Astrocyte of the cerebellum (primary cell): ENCODE measurements around the gene C1orf210.

Experiments
- DNase-seq: peaks from one replicate; pipeline ENCODE4 v3.0.0-alpha.2; 2011; ENCODE audit warnings: low read depth
- H3K4me3 ChIP-seq: 2 replicates; pipeline ENCODE4 v1.5.1; 2011; ENCODE audit warnings: mild to moderate bottlenecking, low read depth, low read length, moderate library complexity
- CTCF ChIP-seq: IDR thresholded peaks from 2 replicates; pipeline ENCODE4 v1.5.1; 2012; ENCODE audit warnings: low read length, low read depth, moderate library complexity, mild to moderate bottlenecking; ENCODE audit errors: missing control alignments
- in situ Hi-C: cut with HindIII; loops from 2 replicates; pipeline ENCODE4 v1.10.0; 2017; ENCODE audit warnings: low sequenced_read_pairs

Gene C1orf210

GRCh38 chr1:43285269-43285990 lies at the start of gene C1orf210:
Gene C1orf210 (minus strand): TSS chr1:43285581. CDS start chr1:43283270, 2,311 bp downstream.
- DNase-seq: no peak
- no peak for TF ChIP-seq CTCF
- no peak within 1 kb of the TSS for H3K4me3 ChIP-seq
- in situ Hi-C loops: no loop called here

GRCh38 chr1:43334453-43335205 lies 49.2 kb upstream of the C1orf210 start:
- in situ Hi-C loops: no loop called here
- no peak for DNase-seq
- H3K4me3 ChIP-seq: no peak overlapping the region
- no peak for TF ChIP-seq CTCF

GRCh38 chr1:43331688-43332087 lies 46.3 kb upstream of the C1orf210 start:
- no peak for TF ChIP-seq CTCF
- H3K4me3 ChIP-seq: no peak overlapping the region
- no peak for DNase-seq
- in situ Hi-C loops: no loop called here

GRCh38 chr1:43329995-43330751 lies 44.8 kb upstream of the C1orf210 start:
- H3K4me3 ChIP-seq: no peak overlapping the region
- DNase-seq: no peak
- no peak for TF ChIP-seq CTCF
- in situ Hi-C loops: no loop called here

- TF ChIP-seq CTCF: no peak
- no peak for DNase-seq
- in situ Hi-C loops: no loop called here
- H3K4me3 ChIP-seq: no peak overlapping the region
Observed at GRCh38 chr1:43327549-43328292, 42.3 kb upstream of the C1orf210 start.

GRCh38 chr1:43325381-43325780 lies 40.0 kb upstream of the C1orf210 start:
- TF ChIP-seq CTCF: no peak
- H3K4me3 ChIP-seq: no peak overlapping the region
- no peak for DNase-seq
- in situ Hi-C loops: no loop called here
